Stimulated activated CD4-positive, alpha-beta T cell treated with anti-CD3 and anti-CD28 coated beads, Interleukin-15, amount 100 ng/mL, for 48 hours (primary cell): ENCODE measurements around the gene FCHSD2.
"Not testable (repeated sequence)": the region's sequence is repeated elsewhere in the genome, so short reads cannot be mapped to it uniquely, and the experiment has no call there.

Experiments used
- DNase-seq, 2 donors: peaks; one replicate each; pipeline ENCODE4 v3.0.0-alpha.2; 2020; ENCODE audit warnings: low read depth in 2 of 2

FCHSD2 gene

DNA sequence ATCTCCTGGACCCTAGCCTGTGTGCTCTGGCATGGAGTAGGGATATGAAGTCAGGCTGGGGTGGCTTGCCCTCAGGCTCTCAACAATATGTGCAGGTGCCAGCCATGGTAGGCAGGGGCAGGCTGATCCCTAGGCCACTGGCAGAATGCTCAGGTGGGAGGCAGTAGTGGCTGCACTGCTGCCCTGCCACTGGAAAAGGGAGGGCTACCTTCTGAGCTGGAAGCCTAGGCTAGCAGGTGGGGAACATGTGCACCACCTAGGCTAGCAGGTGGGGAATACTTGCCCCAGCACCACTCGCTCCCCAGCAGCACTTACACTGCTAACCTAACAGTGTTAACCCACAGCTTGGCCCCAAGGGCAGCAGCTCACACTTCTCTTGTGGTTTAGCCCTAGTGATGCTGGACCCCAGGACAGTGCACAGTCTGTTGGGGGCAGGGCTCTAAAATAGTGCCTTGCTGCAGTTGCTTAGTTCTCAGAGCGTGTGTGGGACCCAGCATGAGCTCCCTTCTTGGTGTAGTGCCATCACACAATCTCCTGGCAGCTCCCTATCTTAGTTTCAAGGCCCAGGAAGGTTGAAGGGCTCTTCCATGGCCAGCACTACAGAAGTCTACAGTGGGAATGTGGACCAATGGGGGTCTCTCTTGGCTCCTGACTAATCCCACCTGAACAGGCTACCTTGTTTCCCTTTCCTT is 130.8 kb downstream of the FCHSD2 start:
- DNase-seq: no peak

DNA sequence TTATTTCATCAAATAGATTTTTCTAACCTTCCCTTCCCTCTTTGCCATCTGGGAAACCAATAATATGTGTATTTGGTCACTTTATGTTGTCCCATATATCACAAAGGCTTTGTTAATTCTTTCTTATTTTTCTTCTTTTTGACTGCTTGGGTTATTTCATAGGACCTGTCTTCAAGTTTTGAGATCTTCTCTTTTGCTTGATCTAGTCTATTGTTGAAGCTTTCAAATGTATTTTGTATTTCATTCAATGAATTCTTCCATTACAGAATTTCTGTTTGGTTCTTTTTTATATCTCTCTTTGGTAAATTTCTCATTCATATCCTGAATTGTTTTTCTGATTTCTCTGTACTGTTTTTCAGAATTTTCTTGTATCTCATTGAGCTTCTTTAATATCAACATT is 132.1 kb downstream of the FCHSD2 start:
- DNase-seq: no peak

DNA sequence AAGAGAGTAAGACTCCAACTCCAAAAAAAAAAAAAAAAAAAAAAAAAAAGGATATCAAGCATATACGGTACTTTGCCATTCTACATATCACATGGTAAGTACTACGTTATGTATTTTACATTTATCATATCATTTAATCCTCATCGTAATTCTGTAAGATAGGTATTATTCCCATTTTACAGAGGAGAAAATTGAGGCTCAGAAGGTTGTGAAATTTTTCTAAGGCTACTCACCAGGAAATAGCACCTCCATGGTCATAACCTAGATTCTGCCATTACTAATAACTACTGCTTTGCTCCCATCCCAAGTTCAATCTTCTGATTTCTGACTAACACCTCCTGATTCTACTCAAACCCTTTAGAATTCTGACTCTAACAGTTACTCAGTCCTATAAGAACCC is 138.0 kb downstream of the FCHSD2 start:
- no peak for DNase-seq

GRCh38 chr11:73003088-73003487 is 139.0 kb downstream of the FCHSD2 start:
- DNase-seq: no peak

DNA sequence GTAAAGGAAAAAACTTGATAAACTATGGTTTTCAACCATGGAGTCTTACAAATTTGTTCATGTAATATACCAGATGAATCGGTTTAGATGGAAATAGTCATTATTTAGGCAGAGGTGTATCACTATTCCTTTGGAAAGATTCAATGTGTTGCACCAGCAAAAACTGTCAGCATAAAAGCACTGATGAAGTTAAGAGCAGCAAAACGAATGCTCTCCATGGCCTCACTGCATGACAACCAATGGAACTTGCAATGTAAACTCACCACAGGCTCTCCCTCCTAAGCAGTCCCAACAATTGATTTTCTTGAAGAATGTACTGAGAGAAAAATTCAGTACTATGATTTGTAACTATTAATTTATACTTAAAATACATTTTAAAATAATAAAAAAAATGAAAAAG is 139.9 kb downstream of the FCHSD2 start:
- no peak for DNase-seq

DNA sequence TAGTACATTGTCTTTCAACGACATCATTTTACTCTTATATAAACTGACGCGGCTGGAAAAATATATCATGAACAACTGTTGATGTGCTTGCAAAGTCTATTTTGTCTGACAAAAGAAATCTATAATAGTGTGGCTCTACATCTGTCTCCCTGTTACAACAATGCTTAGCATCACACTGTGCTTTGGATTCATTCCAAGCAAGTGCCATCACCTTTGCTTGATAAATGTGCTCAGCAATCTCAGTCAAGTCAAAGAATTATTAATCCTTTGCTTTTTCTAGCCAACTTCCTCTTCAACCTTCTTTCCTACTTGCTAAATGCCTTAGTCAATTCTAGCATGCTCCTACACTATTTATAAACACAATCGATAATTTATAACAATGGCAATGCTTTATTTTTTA is 140.5 kb downstream of the FCHSD2 start:
- DNase-seq: no peak

- DNase-seq: no peak
Measured at GRCh38 chr11:72998676-72999075, 143.4 kb downstream of the FCHSD2 start.

GRCh38 chr11:72996959-72997358 is 145.2 kb downstream of the FCHSD2 start:
- no peak for DNase-seq

DNA sequence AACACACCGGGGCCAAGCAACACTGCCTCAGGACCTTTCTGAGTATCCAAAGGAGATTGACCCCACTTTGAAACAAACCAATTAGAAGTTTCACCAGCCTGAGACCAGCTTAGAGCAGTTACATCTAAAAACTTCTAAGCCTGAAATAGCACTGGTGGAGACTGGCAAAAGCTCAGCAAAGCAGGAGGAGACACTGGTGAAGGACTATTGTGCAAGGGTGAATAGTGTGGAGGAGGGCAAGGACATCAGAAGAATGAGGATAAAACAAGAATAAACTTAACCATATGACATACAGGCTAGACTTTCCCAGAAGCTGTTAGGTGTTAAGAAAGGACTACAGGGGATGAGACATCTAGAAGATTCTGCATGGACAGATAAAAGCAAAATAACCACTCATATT is 152.4 kb downstream of the FCHSD2 start:
- DNase-seq: no peak

DNA sequence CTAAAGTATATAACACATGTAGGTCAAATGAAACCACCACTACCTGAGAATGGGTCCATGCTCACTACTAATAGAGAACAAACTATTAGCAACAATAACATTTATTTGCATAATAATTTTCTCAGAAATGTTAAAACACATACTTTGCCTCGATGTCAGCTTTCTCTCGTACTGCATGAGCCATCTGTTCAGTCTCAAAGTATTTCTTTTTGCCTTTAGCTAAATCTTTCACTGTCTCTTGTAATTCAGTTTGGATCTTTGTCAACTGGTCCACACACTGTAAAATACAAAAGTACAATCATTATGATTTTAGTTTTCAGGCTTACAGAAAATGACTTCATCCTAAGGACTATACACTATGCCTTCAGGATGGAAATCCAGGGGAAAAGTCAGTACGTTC is 153.3 kb downstream of the FCHSD2 start:
- no peak for DNase-seq

- DNase-seq: no peak
Measured at GRCh38 chr11:72985645-72986044, 156.5 kb downstream of the FCHSD2 start.

- DNase-seq: no peak
Measured at GRCh38 chr11:72984453-72985077, 157.6 kb downstream of the FCHSD2 start.

DNA sequence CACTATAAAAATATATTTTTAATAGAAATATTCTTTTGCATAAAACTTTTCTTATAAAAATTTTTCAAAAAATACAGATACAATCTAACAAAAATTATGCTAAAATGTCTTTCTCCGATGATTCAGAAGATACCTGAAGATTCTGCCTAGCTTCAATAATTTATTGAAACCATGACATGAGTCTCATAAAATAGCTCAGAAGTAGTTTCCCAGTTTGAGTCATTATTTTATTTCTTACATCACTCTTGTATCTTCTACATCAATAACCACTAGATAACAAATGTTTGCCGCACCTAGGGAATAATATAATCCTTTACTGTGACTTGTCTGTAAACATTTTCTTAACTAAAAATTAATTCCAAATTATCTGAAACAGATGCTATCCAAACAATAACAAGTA is 158.6 kb downstream of the FCHSD2 start:
- DNase-seq: no peak

GRCh38 chr11:72981971-72982685 is 160.0 kb downstream of the FCHSD2 start:
- DNase-seq: no peak

DNA sequence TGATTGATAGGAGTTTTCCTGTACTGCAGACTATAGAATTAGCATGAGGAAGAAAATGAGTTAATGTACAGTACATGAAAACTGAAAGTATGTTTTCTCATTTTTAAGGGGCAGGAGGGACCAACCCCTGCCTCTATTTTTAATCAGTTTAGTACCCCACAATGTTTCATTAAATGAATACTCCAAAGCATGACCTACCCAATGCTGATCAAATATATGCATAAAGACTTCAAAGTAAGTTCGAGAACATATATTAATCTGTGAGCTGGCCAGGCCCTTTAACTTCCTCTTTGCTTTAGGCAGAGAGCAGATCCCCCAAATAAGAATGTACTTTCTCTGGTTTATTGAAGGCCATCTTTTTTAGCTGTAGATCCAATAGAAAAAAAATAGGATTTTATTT is 161.0 kb downstream of the FCHSD2 start:
- no peak for DNase-seq

DNA sequence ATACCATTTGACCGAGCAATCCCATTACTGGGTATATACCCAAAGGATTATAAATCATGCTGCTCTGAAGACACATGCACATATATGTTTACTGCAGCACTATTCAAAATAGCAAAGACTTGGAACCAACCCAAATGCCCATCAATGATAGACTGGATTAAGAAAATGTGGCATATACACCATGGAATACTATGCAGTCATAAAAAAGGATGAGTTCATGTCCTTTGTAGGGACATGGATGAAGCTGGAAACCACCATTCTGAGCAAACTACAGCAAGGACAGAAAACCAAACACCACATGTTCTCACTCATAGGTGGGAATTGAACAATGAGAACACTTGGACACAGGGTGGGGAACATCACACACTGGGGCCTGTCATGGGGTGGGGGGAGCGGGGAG is 164.3 kb downstream of the FCHSD2 start:
- DNase-seq: not testable (repeated sequence)

GRCh38 chr11:72976522-72976892 is 165.6 kb downstream of the FCHSD2 start:
- DNase-seq: not testable (repeated sequence)

DNA sequence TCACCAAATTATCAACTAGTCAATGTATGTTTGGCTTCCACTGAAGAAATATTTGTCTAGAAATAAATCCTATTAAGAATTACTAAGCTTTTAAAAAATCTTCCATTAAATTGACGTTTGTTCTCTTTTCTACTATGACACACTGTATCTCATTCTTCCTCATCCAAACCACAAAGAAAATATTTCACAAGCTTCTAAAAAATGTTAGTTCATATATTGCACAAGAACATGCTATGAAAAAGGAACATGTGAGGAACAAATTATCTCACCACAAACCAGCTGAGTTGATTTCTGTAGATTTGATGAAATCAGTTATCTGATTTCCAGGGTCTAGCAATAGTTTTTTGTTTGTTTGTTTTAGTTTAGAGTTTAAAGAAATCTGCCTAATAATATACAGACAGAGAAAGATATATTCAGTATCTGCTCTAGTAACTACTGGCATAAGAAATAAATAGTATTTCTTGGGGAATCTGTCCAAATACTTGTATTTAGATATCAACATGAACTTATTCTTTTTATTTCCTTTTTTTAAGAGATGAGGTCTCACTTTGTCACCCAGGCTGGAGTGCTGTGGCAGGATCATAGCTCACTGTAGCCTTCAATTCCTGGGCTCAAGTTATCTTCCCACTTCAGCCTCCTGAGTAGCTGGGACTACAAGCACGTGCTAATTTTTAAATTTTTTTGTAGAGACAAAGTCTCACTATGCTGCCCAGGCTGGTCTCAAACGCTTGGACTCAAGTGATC is 166.2 kb downstream of the FCHSD2 start:
- no peak for DNase-seq

DNA sequence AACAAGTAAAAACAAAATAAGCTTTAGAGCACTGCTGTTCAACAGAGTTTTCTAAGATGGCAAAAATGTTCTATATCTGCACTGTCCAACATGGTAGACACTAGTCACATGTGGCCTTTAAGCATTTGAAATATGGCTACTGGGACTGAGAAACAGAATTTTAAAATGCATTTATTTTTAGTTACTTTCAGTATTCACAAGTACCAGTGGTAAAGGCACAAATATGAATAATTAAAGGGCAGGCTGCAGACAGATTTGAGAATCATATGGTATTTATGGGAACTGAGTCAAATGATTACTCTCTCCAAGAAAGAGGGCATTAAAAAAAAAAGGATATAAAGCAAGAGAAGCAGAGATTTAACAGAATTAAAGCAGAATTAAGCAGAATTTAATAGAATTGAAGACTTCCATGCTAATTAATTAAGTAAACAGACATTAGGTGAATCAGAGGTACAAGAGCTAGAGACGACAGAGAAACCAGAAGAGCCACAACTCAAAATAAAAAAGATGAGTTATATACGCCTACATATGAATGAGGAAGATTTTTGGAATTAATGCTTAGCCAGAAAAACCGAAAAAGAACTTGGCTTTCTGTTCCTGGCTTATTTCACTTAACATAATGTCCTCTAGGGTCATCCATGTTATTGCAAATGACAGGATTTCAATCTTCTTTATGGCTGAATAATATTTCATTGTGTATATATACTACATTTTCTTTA is 167.5 kb downstream of the FCHSD2 start:
- DNase-seq: no peak

DNA sequence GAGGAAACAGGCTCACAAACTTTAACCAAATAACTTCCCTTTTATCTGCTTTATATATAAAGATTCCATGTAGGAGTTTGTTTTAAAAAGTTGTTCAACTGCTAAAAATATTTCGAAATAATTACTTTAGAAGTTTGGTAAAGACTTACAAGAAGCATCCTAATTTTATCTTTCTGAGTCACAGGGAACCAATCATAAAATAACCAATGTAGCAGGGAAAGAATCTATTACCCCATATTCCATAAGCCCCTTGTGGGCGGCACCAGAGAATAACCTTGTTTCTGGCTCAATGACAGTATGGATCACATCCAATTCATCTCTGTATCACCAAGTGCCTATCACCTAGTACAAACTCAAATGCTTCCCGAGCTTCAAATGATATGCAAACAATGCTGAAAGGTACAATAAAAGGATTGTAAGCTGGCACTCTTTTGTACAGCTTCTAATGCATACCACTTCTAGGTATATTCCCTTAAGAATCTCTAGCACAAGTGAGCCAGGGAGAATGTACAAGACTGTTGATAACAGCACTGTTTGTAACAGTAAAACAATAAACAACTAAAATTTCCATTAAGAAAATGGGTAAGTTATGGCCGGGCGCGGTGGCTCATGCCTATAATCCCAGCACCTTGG is 169.5 kb downstream of the FCHSD2 start:
- no peak for DNase-seq

DNA sequence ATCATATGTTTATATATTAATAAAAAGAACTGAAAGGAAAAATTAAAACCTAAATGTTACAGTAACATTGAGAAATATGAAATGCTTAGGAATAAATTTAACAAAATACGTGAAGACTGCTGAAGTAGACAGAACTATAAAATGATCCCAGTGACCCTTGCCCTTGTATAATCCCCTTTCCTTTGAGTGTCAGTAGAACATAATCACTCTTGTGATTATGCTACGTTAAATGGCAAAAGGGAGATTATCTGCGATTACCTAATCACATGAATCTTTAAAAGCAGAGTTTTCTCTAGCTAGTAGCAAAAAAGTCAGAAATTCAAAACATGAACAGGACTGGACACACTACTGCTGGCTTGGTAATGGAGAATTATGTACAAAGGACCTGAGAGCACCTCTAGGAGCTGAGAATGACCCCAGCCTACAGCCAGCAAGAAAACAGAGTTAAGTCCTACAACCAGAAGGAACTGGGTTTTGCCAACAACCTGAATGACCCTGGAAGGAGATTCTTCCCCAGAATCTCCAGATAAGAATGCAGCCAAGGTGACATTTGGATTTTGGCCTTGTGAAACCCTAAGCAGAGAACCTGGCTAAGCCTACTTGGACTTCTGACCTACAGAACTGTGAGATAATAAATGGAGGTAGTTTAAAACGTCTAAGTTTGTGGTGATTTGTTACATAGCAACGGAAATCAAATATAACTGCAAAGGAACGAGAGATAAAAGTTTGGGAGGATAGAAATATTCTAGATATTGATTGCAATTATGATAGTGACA is 170.7 kb downstream of the FCHSD2 start:
- no peak for DNase-seq
